ENCODE results near the gene MLPH. TPM values are rescaled to one million over a fixed set of nuclear protein-coding genes. Genes with fewer than 3 reads are reported as not detected.
A peak's percentile ranks its signal among the peaks of the same experiment; 100 is the strongest.

MLPH gene
- total RNA-seq, 1 donor from 2014 or later: 6.5 TPM

DNA sequence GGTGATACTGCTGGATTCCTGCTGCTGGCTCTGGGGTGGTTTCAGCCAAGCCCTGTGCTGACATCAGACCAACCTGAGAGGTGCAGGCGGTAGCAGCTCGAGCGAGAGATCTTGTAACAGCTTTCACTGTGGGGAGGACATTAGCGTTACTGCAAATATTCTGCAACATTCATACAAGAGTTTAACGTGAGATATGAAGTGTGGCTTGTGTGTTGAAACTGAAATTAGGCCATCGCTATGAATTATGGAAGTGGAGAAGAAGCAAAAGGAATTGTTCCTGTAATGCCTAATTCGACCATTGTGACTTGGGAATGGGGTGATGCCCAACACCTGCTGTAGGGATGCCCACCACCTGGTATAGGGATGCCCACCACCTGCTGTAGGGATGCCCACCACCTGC lies 6.5 kb upstream of the MLPH start:
- no peak for DNase-seq

DNA sequence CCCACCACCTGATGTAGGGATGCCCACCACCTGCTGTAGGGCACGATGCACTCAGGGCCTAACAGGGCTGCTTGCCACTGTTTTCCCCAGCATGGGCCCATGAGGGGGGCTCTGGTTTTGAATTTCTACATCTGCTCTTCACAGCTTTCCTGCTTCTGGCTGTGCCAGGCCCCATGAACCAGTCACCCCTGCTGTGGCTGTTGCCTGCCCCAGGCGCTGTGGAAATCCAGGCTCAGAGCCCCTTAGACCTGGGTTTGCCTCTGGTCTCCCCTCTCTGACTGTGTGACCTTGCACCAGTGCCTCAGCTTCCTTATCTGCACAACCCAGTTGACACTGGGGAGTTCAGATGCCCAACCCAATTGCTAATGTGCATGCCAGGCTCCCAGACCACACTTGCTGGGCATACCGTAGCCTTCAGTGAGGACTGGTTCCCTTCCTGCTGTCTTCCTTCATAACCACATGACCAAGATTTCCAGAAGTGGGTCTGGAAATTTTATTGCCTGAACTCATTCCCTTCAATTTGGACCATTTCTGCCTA lies 6.0 kb upstream of the MLPH start:
- DNase-seq: no peak

DNA sequence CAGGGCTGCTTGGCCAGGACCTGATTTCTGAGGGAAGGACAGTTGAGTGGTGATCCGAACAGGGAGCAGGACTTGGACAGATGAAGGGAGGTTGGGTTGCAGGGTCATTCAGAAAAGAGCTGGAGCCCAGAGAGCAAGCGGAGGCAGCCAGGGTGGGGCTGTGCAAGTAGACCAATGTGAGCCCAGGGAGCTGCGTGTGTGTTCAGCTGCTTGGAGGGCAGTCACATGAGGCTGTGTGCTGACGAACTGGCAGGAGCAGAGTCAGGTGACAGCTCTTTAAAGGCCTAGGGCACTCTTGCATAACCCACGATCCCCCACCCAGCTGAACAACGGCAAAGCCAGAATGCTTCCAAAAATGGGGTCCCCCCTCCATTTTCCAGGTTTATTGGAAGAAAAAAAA lies 4.6 kb upstream of the MLPH start:
- no peak for DNase-seq

DNA sequence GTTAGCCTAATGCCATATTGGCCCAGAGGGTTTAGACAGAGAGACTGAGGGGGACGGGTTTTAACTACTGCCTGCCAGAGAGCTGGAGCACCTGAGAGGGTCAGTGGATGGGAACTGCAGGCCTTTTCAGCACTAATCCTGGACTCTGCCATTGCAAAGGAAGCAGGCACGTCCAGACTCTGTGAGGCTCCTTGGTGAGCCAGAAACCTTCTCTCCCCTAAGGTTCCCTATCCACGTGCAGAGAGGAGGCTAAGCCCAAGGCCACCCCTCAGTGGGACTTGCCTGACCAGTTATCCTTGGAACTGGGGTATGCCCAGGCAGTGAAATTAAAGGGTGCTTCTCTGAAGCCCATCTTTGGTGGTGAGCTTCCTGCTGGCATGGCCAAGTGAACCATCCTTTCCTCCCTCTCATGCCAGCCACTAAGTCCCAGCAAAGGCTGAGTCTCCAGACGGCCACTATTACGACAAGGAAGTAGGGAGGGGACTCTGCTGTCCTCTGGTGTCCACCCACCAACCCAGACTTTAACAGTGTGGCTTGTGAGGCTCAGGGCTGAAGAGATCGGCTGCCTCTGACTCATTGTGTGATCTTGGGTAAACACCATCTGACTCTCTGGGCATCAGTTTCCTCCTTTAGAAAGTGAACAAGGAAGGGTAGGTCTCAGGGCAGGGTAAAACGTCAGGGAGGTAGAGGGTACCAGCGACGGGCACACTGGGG lies 3.9 kb upstream of the MLPH start:
- no peak for DNase-seq

DNA sequence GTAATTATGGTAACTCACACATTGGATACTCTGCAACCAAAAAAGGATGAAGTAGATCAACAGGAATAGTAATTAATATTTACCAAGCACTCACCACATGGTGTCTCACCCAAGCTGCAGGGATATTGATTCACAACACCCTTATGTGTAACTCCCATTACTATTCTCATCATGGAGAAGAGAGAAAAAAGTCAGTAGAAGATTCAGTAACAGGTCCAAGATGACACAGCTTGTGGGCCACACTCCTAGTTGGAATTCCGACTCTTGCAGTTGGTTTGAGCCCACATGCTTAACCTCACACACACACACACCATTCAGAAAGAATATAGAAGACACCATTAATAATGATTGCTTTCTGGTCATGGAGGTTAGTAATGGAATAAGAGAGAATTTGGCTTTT lies 1.7 kb upstream of the MLPH start:
- no peak for DNase-seq

DNA sequence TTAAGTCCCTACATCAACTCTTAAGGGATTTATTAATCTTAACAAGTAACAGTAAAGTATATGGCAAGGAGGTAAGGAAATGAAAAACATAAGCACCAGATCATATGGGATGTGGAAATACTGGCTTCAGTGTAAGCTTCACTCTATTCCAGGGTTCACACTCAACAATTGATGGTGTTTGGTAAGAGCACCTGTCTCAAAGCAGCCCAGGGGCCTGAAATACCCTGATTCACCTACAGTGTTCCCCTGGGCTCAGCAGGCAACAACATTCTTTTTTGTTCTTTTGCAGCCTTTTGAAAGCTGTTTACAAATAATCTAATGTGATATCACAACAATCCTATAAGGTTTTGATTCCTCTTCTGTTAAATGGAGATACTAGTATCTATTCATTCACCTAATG lies 1.2 kb upstream of the MLPH start:
- DNase-seq: no peak

DNA sequence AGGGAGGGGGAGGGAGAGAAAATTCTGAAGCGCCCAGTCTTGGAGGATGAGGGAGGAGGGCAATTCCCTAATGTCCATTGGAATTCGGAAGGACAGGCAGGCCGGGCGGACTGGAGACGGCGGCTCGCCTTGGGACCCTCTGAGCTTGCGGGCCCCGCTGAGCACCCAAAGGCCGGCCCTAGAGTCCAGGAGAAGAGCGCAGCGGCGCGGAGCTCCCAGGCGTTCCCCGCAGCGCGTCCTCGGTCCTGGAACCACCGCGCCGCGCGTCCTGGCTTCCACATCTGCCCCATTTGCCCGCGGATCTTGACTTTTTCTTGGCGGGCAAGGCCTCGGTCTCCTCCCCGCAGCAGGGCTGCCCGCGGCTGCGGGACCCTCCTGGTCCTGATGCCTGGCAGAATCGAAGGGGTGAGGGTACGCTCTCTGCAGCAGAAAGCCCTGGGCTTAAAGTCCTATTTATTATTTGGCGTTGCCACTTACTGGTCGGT lies 675 bp upstream of the MLPH start:
- DNase-seq: no peak

DNA sequence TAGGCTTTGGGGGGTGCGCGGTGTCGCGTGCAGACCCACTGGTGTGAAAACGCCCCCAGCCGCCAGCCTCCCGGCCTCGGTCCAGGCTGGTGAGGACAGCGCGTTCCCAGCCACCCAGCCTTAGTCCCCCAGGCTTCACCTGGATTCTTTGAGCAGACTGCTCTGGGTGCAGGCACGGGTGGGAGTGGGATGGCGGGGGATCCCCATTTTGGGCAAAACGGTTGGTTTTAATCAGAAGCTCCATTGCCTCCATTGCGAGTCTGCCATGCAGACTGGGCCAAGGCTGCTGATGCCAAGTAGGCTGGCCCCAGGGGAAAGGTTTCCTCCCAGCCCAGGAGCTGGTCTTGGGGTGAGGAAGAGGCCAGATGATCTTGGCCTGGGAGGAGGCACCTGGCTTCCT lies 445 bp downstream of the MLPH start:
- DNase-seq: no peak

DNA sequence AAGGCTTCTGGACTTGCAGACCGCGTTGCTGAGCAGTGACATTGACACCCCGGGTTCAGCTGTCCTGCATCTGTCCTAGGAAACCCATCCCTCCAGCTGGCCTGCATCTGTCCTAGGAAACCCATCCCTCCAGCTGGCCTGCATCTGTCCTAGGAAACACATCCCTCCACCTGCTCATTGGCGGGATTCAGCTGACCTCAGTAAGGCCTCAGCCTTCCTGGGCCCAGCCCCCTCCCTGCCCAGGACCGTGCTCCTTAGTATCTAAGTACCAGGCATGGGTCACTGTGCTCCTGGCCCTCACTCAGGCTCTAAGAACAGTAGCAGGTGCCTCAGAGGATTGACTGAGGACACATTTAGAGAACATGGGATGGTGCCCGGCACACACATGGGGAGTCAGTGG lies 1.2 kb downstream of the MLPH start:
- no peak for DNase-seq

DNA sequence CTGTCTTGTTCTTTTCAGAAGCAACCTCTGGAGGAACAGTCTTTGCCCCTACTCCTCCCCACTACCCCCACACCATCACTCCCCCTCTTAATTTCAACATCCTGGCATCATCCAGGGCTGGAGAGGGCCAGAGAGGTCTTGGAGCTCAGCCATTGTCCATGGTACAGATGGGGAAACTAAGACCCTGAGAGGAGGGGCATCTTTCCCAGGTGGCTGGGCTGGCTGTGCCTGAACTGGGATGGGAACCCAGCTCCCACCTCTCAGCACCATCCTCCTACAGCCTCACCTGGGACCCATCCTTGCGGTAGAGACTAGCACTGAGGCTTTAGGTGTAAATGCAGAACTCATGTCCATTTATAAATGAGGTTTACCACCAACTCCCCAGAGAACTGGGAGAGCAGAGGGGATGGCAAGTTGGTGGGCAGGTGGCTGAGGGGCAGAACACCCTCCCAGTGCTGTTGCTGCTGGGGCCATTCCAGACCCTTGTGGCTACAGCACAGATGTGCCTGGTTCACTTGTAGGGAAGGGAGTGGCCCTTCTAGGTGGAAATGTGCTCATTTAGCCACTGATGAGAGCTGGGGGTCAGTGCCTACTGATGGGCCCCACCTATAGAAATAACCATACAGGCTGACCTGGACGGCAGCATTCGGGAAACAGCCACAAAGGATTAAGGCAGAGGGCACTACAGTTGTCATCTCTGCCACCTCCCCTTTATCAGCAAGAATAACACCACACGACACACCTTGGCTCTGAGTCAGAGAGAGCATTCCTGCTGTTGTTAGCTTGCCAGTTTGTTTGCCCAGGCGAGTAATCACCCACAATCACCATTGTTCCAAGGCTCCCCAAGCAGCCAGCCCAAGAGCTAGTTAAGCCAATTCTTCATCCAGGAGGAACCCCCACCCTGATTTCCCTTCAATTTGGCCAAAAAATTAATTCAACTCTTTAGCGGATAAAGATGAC lies 2.1 kb downstream of the MLPH start:
- no peak for DNase-seq

DNA sequence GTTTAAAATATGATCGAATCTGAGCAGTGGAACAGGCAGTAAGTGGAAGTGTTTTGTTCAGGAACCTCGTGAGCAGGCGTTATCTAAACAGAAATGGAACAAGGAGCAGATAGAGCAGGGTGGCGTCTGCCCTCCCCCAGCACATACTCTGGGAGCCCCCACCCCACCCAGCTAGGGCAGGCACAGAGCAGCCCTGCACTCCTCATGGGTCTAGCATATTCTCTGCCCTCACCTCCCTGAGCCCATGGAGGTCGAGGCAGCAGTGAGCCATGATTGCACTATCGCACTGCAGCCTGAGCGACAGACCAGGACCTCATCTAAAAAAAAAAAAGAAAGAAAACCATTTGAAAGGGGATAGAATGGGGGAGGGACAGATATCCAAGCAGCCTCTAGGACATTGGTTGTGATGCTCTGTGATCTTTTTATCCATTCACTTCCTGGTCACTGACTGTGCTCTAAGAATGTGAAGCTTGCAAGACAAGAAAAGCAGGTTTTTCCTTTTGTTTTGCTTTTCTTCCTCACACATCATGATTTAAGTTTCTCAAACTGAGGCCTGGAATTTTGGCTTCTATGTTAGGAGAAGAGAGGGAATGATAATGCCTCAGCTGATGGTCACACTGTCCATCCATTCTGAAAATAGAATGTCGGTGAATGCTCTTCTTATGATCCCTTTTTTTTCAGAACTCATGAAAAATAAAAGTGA lies 3.1 kb downstream of the MLPH start:
- no peak for DNase-seq

DNA sequence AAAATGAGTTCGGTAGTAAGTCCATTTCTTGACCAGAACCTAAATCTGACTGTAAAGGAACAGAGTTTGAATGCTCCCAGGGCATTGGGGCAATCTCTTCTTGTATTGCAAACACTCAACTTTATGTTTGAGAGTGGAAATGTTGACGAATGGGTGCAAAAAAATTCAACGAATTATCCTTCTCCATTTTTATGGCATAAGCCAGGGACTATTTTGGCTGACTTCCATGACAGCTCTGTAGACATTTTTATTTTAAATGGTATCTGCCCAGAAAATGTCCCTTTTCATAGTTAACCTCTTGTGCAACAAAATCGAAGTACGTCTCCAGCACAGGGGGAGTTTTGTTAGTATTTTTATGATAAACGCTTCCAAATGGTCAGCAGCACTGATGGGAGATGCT lies 3.7 kb downstream of the MLPH start:
- no peak for DNase-seq

DNA sequence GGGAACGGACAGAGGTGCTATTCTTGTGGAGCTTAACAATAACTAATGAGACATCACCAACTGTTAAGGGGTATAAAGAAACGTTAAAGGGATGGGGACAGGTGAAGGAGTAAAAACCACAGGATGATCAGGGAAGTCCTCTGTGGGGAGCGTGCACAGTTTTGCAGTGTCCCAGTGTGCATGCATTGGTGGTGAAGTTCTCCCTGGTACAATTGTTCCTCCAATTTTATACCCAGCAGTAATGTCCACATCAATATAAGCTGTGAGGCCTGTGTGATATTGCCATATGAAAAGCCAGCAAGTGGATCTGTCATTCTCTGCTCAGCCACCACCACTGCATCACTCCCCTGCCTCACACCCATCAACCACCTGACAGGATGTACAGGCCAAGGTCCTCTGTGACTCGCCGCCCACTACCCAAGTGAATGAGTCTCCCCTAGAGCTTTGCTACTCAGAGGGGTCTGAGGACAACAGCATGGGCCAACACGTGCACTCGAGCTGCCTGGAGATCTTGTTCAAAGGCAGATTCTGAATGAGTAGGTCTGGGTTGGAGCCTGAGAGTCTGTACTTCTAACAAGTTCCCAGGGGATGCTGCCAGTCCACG lies 4.6 kb downstream of the MLPH start:
- DNase-seq: no peak

DNA sequence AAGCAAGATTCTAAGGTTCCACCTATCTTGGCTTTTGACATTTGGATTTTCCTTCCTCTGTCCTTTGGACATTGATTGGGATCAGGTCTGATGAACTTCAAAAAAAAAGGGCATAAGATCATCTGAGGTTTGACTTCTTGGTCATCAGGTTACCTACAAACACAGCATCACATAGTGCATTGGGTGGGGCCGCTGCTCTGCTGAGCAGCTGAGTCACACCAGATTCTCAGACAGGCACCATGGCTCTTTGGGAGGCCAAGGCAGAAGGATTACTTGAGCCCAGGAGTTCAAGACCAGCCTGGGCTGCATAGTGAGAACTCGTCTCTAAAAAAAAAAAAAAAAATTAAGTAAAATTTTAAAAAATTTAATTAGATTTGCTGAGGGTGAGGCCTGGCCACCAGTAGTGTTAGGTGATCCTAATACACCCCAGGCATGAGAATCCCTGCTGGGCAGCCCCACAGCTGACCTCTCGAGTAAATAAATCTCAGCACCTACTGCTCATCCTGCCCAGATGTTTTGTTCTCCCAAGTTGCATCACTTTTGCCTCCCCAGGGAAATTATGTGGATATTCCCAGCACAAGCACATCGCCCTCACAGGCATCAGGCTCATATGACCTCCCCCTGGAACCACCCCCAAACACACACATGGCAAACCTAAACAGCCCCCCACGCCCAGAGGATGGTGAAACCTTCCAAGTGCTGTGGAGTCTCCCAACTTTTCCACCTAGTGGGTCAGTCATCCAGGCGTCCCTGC lies 5.3 kb downstream of the MLPH start:
- DNase-seq: no peak

DNA sequence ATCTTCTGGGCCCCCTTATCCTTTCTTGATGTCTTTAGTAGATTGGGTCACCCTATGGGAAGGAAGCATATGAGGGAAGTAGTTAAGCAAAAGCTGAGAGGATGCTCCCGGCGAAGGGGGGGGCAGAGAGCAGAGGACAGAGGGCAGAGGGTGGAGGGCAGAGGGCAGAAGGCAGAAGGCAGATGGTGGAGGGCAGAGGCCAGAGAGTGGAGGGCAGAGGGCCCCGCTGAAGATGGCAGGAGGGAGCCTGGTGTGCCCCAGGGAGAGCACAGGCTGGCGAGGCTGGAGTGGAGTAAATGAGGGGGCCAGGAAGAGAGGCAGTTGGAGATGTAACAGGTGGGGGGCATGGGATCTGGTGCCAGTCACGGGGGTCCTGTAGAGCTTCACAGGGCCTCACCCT lies 7.0 kb downstream of the MLPH start:
- no peak for DNase-seq

DNA sequence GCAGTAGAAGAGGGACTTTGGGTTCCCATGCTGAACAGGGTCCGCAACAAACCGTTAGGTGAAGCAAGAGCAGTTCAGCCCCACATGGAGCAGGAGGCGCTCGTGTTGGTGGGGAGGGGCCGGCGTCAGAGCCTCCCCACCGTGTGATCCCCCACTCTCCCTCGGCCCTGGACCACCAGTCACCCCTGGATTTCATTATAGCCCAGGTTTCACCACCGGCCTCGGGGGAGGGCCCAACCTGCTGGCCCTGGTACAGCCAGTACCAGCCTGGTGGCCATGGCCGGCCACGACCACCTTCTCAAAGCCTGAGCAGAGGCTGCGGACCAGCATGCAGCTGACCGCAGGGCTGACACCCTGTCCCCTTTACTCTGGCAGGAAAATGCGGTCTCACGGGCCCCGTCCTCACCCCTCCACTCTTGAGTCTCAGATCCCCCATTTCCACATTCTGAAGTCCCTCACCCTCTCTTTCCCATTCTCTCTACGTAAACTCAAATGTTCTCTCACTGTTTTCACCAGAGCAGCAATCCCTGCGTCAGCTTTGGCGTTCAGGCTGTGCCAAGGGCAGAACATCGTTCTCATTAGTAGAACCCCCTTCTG lies 8.6 kb downstream of the MLPH start:
- no peak for DNase-seq

DNA sequence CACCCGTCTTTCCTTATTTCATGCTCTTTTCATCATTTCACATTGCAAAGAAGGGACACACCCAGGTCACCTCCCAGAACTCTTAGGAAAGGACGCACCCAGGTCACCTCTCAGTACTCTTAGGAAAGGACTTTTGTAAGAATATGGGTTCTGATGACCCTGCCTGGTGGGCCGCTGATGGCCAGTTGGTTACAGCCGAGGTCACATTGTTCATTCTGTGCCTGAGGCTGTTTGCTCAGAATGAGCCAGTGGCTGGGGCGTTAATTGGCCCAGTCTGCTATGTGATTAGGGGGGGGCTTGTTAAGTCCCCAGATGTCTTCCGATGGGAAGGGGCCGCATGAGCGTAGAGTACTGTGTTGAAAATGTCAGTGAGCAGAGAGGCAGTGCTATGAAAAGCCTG lies 9.4 kb downstream of the MLPH start:
- DNase-seq: no peak

DNA sequence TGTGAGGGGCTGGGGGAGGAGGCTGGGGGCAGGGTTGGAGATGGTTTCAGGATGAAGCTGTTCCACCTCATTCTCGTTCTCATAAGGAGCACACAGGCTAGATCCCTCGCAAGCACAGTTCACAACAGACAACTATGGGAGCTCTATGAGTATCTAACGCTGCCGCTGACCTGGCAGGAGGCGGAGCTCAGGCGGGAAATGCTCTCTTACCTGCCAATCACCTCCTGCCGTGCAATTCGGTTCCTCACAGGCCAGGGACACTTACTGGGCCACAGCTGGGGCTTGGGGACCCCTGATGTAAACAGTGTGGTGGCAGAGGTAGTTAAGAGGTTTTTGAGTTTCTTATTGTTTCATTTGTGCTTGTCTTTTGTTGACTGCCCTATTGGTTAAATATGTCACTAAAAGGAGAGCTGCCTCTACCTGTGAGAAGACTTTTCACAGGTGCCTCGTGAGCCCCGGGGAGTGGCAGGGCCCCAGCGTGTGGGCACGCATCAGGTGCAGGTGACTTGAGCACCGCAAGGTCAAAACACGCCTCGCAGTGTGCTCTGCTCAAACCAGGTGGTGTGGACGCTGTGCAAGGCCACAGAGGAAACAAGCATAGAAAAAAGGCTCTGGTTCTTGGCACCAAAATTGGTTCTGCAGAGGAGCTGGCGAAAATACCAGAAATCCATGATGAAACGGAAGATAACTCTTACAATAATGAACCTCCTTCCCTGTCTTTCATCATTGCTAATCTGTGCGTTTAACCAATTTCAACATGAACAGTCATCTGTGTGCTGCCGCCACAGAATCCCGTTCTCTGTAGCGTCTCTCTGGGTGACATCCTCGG lies 10.2 kb downstream of the MLPH start:
- no peak for DNase-seq

DNA sequence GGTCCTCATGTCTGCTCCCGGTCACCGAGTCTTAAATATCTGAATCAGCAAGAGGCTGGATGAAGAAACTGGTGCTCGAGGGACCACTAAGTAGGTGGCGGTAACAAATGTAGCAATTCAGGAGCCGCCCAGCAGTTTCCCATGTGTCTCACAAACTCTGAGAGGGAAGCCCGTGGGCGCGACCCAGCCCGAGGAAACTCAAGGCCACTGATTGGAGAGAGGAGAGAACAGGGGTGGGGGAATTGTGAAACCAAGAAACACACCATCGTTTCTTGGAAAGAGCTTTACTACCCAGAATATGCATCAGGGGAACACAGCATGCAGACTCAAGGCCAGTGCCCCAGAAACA lies 10.8 kb downstream of the MLPH start:
- peak; percentile 74 for DNase-seq

DNA sequence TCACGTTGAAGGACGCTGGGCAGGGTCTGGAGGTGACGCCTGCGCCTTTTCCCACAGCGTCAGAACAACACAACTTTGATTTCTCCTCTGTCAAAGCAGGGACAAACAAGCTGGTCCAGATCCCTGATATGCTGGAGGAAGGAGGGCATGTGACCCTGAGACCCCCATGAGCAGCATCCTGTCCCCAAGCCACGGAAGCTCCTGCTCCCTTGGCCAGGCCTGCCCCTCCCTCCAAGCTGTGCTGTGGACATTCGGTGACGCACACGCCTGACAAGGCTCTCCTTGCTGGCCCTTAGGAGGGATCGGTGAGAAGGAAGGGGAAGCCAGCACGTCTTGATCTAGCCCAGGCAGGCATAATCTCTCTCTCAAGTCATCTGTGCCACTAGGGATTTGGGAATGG lies 11.3 kb downstream of the MLPH start:
- no peak for DNase-seq

All from skin of body (tissue), 2 donors.